Posterior cingulate gyrus (tissue), 11 donors: ENCODE results near the gene GRK6.

Experiments
- DNase-seq, 10 donors: peaks; one replicate each; pipeline versions ENCODE4 v3.0.0 to v3.0.0-alpha.2; 2020 to 2021; ENCODE audit warnings: mixed read lengths in 3 of 10
- intact Hi-C: fragments of 100-400 bp; cut with DNase I; formaldehyde crosslinking; loops from one replicate; pipeline ENCODE4 v1.15.1; 2023

Gene GRK6

GRCh38 chr5:177459819-177460628 lies 33.5 kb downstream of the GRK6 start:
- intact Hi-C loops, result loop anchor here (10.0 kb wide), 1 partner anchor 145 kb away; the partner anchor contains the start of gene MXD3

GRCh38 chr5:177462021-177462670 lies 35.7 kb downstream of the GRK6 start:
- intact Hi-C loops, result no loop called here
- DNase-seq, result no peak

More at GRCh38 chr5:177459819-177460628, 33.5 kb downstream of the GRK6 start:
- no peak for DNase-seq

DNA sequence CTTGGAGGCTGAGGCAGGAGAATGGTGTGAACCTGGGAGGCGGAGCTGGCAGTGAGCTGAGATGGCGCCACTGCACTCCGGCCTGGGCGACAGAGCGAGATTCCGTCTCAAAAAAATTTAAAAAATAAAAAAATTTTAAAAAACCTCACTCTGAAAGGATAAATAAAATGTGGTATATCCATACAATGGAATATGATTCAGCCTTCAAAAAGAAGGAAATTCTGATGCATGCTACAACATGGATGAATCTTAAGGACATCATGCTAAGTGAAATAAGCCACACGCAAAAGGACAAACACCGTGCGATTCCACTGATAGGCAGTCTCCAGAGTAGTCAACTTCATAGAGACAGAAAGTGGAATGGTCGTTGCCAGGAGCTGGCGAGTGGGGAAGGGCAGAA lies 38.6 kb downstream of the GRK6 start:
- DNase-seq, result no peak

DNA sequence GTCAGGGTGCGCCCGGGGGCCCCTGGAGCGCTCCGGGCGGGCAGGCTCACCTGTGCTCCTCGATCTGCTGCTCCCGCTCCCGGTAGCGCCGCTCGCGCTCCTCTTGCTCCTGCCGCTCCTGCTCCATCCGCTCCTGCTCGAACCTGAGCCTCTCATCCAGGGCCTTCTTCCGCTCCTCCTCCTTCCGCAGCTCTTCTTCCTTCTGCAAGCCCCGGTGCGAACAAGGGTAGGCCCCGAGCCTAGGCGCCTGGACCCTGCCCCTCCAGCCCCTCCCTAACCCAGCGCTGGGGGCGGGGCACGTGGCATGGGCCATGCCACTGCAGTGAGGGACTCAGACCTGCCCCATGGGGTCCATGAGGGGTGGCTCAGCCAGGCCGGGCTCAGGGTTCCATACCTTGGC lies 40.4 kb downstream of the GRK6 start:
- intact Hi-C loops, result no loop called here
- DNase-seq, result no peak

More for the DNA sequence above, 38.6 kb downstream of the GRK6 start:
- intact Hi-C loops, result no loop called here

DNA sequence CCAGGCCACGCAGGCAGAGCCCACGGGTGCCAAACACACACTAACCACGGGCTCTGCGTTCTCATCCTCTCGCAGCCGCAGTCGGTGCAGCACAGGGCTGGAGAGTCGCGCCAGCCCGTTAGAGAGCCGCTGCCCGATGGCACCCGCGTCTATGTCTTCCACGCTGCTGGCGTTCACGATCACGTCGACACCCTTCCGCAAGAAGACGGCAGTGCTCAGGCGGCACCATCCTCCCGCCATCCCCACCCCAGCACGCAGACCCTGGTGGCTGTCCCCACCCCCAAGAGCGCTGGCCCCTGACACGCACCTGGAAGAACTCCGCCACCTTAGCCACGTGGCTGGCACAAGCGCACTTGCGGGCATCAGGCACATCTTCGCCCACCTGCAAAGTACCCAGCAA lies 41.0 kb downstream of the GRK6 start:
- intact Hi-C loops, result no loop called here
- no peak for DNase-seq

- intact Hi-C loops, result no loop called here
- peak in 1 of 10 donors; percentile 50 for DNase-seq
Observed at GRCh38 chr5:177468329-177468684, 41.8 kb downstream of the GRK6 start.

- DNase-seq, result peak in 7 of 10 donors; percentile 62 to 97 (median 81)
- intact Hi-C loops, result no loop called here
Observed at GRCh38 chr5:177468685-177469628, 42.5 kb downstream of the GRK6 start.

DNA sequence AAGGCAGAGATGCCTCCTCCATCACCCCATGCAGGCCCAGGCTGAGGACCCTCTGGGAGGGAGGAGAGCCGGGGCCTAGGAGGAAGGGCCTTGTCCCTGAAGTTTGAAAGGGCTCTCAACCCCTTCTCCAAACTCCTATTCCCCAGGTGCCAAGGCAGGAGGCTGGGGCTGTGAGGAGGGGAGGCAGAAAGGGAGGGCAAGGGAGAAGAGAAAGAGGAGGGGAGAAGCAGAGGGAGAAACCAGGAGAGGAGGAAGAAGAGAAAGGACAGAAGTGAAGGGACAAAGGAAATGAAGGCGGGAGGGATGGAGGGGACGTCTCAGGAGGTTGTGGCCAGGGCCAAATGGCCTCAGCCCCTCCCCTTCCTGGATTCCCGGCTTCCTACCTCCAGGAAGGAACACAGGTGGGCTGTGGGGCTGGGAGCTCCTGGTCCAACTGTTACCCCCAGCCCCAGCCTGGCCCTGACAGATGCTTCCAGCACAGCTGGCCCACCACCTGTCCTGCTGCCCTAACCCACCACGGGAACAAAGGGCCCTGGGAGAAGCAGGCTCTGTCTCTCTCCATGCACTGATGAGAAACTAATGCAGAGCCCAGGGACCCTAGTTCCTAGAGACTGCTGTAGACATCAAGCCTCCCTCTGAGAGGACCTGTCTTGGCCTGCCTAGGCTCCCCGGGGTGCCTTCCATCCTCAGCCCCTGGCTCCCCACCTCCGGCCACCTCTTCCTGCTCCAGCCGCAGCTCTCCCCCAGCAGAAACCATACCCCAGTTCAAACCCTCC lies 43.5 kb downstream of the GRK6 start:
- intact Hi-C loops, result no loop called here
- DNase-seq, result no peak

- no peak for DNase-seq
- intact Hi-C loops, result no loop called here
Observed at GRCh38 chr5:177470759-177471536, 44.5 kb downstream of the GRK6 start.

- intact Hi-C loops, result no loop called here
- DNase-seq, result no peak
Observed at GRCh38 chr5:177471610-177472356, 45.3 kb downstream of the GRK6 start.

DNA sequence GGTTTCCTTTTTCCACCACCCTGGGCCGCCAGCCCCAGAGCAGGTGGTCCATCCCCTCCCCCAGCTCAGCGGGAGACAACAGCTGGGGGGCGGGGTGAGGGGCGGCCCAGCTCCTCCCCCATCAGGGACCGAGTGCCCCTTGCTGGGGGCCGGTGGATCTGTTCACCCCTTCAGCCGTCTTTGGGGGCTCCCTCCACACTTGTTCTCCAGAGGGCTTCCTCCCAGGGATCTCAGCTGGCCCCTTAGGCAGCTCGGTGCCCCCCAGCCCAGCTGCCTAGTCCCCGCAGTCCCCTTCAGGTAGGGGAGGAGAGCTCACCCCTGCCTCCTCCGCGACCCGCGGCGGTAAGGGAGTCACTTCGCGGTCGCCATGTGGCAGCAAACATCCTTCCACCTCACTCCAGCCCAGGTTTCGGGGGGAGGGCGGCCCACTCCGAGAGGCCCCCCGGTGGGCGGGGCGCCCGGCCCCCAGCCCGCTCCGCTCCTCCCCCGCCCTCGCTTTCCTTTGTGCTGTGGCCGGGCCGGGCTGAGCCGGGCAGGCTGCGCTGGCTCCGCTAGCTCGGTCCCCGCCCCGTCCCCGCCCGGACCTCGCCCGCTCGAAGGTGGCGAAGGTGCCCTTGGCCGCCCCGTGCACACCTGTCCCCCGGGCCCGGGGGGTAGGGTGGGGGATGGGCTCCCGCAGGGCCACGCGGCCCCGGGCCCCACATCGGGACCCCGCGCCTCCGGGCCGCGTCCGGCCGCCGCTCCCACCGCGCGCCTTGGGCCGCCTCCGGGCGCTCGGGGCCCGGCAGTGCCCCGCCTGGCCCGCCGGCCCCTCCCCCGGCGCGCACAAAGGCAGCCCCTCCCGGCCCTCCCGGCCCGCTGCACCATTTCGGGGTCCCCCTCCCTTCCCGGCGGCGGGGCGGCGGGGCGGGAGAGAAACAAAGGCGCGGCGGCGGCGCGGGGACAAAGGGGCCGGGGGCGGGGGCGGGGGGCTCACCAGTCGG lies 46.3 kb downstream of the GRK6 start:
- DNase-seq, result no peak

DNA sequence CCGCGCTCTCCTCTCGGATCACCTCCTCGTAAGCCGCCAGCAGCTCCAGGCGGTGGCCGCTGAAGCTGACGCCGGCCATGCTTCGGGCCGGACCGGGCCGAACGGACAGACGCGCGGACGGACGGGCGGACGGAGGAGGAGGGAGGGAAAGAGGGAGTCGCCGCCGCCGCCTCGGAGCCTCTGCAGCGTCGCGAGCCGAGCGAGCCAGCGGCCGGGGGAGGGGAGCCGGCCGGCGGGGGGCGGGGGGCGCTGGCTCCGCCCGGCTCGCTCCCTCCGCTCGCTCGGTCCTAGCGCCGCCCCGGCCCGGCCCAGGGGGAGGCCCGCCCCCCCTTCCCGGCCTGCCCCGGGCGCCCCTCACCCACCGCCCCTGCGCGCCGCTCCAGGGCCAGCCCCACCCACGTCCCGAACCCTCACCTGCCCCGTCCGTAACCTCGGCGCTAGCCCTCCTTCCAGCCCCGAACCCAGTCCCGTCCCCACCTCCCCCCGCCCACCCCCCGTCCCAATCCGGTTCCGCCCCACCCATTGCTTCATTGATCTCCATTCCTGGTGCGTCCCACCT lies 47.0 kb downstream of the GRK6 start, which contains the start of gene DBN1:
TSS of gene DBN1 (minus strand) at position 192 of the 559 bp plus-strand sequence. CDS start at position 79, 113 bp downstream.
- peak in 3 of 10 donors; percentile 38 to 49 (median 48) for DNase-seq
- intact Hi-C loops, result no loop called here

More for the DNA sequence above, 46.3 kb downstream of the GRK6 start:
- intact Hi-C loops, result no loop called here

GRCh38 chr5:177474002-177474476 lies 47.6 kb downstream of the GRK6 start:
- no peak for DNase-seq
- intact Hi-C loops, result no loop called here

GRCh38 chr5:177474846-177475562 lies 48.5 kb downstream of the GRK6 start:
- intact Hi-C loops, result no loop called here
- no peak for DNase-seq

DNA sequence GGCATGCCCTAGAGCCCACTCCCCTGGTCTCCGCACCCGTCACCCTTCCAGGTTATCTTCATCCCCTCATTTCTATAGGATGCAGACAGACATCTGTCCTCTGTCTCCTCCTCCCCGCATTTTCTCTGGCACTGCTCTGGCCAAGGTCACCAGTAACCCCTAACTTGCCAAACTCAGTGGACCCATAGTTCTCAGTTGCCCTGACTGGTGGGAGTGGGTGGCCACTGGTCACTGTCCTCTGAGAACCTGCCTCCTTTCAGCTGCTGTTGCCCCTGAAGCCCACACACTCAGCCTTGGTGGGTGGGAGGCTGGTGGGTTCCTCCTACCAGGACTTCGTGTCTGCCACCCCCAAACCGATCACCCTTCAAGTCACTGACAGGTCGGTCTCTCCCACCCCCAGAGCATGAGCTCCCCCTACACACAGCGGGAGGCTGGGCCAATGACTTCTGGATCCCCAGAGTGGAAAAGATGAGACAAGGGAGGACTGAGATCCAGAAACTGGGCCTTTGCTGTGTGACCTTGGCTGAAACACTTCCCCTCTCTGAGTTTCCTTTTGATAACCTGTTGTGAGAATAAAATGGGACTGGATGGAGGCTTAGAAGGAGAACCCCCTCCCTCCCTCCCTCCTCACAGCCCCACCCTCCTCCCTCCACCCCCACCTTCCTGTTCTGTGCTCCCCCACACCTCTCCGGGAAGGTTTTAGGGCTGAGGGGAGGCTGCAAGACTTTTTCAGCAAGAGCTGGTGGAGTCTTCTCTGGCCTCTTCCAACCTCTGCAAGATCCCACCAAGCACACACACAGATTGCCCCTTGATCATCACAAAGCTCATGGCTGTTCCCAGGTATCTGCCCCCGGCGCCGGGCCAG lies 49.3 kb downstream of the GRK6 start:
- intact Hi-C loops, result no loop called here
- no peak for DNase-seq
